Pancreas (tissue), 10 donors: ENCODE measurements around the gene FYN. TPM values are rescaled to one million over a fixed set of nuclear protein-coding genes. Genes with fewer than 3 reads are reported as not detected.

Experiments
- ATAC-seq, 4 donors: fragments of 200-7000 bp; cut with Tn5 transposase; one replicate each; pipeline versions ENCODE4 v1.8.0 to v1.9.1; 2020; ENCODE audit warnings: mild to moderate bottlenecking in 4 of 4, moderate library complexity in 4 of 4
- DNase-seq, 6 donors: peaks; one replicate each; pipeline ENCODE4 v3.0.0-alpha.2; 2020
- FAIRE-seq: peaks from 2 replicates; lab custom pipeline; 2012; peaks lifted over from hg19 to GRCh38; lab: Jason Lieb, UNC
- H3K27ac ChIP-seq, 4 donors: fragments of 200-600 bp; sonication (generic); 1 replicate in 3 of 4; 2 replicates in 1 of 4; pipeline versions ENCODE4 v1.5.0 to v1.8.0; 2020
- H3K27me3 ChIP-seq, 4 donors: fragments of 200-600 bp; one replicate each; pipeline ENCODE4 v1.8.0; 2021
- H3K36me3 ChIP-seq, 3 donors: fragments of 200-600 bp; sonication (generic) in 1 of 3; one replicate each; pipeline versions ENCODE4 v1.5.0 to v1.8.0; 2020 to 2021
- H3K4me1 ChIP-seq, 3 donors: fragments of 200-600 bp; one replicate each; pipeline ENCODE4 v1.8.0; 2021
- H3K4me3 ChIP-seq, 4 donors: fragments of 200-600 bp; sonication (generic) in 2 of 4; one replicate each; pipeline versions ENCODE4 v1.5.0 to v1.8.0; 2020 to 2021
- H3K9me3 ChIP-seq, 4 donors: fragments of 200-600 bp; one replicate each; pipeline ENCODE4 v1.8.0; 2021
- WGBS, 2 donors: extraction: QIAGEN DNeasy Blood & Tissue Kit; methylation state at CpG; one replicate each; pipeline ENCODE4 v1.1.7; 2013; 5-methylcytosine and 5-hydroxymethylcytosine counted together
- intact Hi-C, 3 donors: fragments of 100-400 bp; cut with DNase I; formaldehyde crosslinking; loops; one replicate each; pipeline versions ENCODE4 v1.11.1 to v1.14.2; 2022
- polyA plus RNA-seq, 2 donors: library from polyadenylated mRNA; stranded (reverse); fragments of 200-250 nt; gene quantifications; one replicate each; pipeline ENCODE4 v1.2.3, GENCODE V29; 2013
- total RNA-seq, 6 donors: library from RNA; stranded (reverse); fragmentation: NEBNext Ultra II Directional in 4 of 6; extraction: Animal tissue kit (Norgen Biotek cat#: 25700) in 4 of 6; gene quantifications; one replicate each; pipeline versions ENCODE4 v1.2.1 to v1.2.4, GENCODE V29; 2021 to 2023
- TF ChIP-seq, protein P1 (sequence below), 4 donors: fragments of 200-600 bp; sonication (generic) in 3 of 4; IDR thresholded peaks; one replicate each; pipeline versions ENCODE4 v1.5.0 to v1.8.0; 2021; ENCODE audit warnings: antibody characterized with exemption in 4 of 4
- donor health status: healthy with polysubstance abuse.
- donor health status: DM: no; HTN: no; CAD: no; lungs with moderate emphysema.
- donor health status: DM: no; HTN: no; CAD: no.
- donor health status: control.
- donor health status: control.
- donor health status: Bipolar disorder and iron deficiency.
- donor health status: DM: yes; HTN: yes; CAD: no.
- donor health status: DM: no; HTN: no; CAD: no.
- donor health status: DM: no; HTN: no; CAD: no.
- donor health status: DM: yes; HTN: yes; CAD: no.

The FYN gene
- total and polyA plus RNA-seq, 8 donors = 6.4 to 21.7 (median 11.9) TPM

DNA sequence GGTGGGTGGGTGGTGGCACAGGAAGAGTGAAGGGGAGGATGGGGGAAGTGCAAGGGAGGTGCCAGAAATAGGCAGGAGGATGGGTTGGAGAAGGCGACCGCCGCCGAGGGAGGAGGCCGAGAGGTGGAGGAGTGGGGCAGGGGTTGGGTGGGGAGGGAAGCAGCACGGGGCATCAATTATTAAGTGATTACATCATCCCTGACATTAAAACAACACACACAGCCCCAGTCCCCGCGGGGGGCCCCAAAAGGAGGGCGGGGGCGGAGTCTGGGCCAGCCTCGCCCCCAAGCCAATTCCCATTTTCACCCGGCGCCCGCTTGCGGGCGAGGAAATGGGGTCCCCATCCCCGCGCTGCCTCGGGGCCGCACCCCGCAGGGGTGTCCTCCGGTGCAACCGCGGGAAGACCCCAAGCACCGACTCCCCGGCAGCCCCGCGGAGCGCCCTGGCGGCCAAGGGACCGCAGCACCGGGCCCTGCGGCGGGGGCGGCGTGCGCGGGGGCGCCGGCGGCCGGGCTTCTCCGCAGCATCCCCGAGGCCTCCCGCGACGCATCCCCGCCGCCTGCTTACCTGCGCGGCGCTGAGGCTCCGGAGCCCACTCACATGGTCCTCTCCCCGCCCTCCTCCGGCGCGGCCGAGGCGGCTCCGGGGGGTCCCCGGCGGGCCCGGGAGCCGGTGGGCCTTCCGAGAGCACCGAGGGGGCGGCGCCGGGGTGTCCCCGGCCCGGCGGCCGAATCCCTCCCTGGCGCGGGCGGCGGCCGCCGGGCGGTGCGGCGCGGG is 663 bp downstream of the FYN start:
- TF ChIP-seq, protein P1, sequence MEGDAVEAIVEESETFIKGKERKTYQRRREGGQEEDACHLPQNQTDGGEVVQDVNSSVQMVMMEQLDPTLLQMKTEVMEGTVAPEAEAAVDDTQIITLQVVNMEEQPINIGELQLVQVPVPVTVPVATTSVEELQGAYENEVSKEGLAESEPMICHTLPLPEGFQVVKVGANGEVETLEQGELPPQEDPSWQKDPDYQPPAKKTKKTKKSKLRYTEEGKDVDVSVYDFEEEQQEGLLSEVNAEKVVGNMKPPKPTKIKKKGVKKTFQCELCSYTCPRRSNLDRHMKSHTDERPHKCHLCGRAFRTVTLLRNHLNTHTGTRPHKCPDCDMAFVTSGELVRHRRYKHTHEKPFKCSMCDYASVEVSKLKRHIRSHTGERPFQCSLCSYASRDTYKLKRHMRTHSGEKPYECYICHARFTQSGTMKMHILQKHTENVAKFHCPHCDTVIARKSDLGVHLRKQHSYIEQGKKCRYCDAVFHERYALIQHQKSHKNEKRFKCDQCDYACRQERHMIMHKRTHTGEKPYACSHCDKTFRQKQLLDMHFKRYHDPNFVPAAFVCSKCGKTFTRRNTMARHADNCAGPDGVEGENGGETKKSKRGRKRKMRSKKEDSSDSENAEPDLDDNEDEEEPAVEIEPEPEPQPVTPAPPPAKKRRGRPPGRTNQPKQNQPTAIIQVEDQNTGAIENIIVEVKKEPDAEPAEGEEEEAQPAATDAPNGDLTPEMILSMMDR (IDR thresholded peaks at IDR 0.05) = no peak
- Histone ChIP-seq H3K4me3 (peak overlapping the region; percentile 33 to 60 (median 47)), H3K27ac (peak overlapping the region in 3 of 4 donors; percentile 52 to 56 (median 53)), H3K9me3 (peaks cover 0 to 4% (median 0%) of the 10 kb centered on the region in 4 donors), H3K36me3 (no peaks in the 10 kb centered on the region), H3K27me3 (peaks cover 0 to 15% (median 3%) of the 10 kb centered on the region in 4 donors), H3K4me1 (peaks cover 0 to 6% (median 0%) of the 10 kb centered on the region in 3 donors)
- FAIRE-seq (no peak), ATAC-seq (peak in 2 of 4 donors; percentile 3), DNase-seq (peak in 5 of 6 donors; percentile 16 to 69 (median 31))
- 0 to 3% methylated on average over 10 to 83 of the region's 83 CpGs for WGBS, 2 donors
- intact Hi-C loops = no loop called here

DNA sequence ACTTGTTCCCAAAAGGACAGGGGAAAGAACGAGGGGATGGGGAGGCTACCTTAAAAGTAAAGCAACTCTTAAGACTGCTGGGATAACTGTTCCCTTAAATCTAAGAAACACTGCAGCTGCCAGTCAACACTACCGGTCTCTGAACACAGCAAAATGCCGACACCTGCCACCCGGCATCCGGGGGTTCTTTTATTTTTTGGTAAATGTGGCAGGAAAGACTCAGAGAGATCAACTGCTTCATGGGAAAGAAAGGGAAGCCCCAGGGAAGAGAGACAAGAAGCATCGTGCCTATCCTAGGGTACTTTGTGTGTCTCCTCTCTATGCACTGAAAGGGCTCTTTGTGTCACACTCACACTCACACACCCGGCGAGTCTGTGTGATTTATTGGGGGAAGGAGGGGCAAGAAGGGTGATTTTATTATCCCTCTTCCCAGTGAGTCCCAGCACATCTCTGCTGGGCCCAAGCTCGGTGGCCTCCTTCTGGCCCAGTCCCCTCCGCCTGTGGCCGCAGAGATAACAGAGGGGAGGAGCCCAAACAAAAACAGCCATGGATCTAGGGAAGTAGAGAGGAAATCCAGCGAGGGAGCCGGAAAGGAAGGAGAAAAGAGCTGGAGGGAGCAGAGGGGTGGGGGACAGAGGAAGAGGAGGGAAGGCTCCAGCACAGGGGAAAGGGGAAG is 1.4 kb downstream of the FYN start:
- TF ChIP-seq, protein P1 (IDR thresholded peaks at IDR 0.05) = no peak
- Histone ChIP-seq H3K9me3 (peaks cover 0 to 4% (median 0%) of the 10 kb centered on the region in 4 donors), H3K27me3 (peaks cover 0 to 10% (median 2%) of the 10 kb centered on the region in 4 donors), H3K4me1 (peaks cover 0 to 6% (median 0%) of the 10 kb centered on the region in 3 donors), H3K27ac (peak overlapping the region in 2 of 4 donors; percentile 52 to 53), H3K4me3 (peak overlapping the region in 2 of 4 donors; percentile 46 to 60), H3K36me3 (no peaks in the 10 kb centered on the region)
- intact Hi-C loops = no loop called here
- DNase-seq (no peak), ATAC-seq (peak in 2 of 4 donors; percentile 3 to 9), FAIRE-seq (no peak)
- 10% methylated on average over 13 of the region's 13 CpGs for WGBS, 2 donors

DNA sequence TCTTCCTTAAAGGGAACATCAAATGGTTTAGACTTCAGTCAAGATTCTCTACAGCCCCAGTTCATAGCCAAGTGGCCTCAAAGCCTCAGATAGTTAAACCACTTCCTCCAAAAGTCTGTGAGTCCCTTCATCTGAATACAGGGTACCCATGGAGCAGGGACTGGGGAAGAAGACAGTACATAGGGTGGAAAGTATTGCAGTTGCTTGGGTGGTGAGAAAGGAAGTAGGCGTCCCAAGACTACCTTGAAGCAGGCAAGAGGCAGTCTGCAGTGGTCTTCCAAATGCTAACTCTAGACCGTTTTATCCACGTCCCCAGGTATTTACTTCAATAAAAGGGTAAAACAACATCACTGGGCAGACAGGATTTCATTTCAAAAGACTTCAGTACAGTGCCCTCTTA is 2.0 kb downstream of the FYN start:
- intact Hi-C loops = no loop called here
- Histone ChIP-seq H3K9me3 (peaks cover 0 to 4% (median 0%) of the 10 kb centered on the region in 4 donors), H3K27me3 (peaks cover 0 to 4% (median 0%) of the 10 kb centered on the region in 4 donors), H3K4me1 (peaks cover 0 to 6% (median 0%) of the 10 kb centered on the region in 3 donors), H3K36me3 (no peaks in the 10 kb centered on the region), H3K4me3 (peak overlapping the region in 2 of 4 donors; percentile 46 to 60), H3K27ac (peak overlapping the region in 2 of 4 donors; percentile 17 to 52)
- 42 to 54% methylated on average over 3 of the region's 3 CpGs for WGBS, 2 donors
- TF ChIP-seq, protein P1 (IDR thresholded peaks at IDR 0.05) = no peak
- FAIRE-seq = no peak
- DNase-seq = no peak
- ATAC-seq = no peak

- H3K4me3 ChIP-seq = peak overlapping the region in 1 of 4 donors; percentile 14
- intact Hi-C loops = no loop called here
- H3K4me1 ChIP-seq = peaks cover 0 to 6% (median 0%) of the 10 kb centered on the region in 3 donors
- FAIRE-seq = no peak
- H3K9me3 ChIP-seq = peaks cover 0 to 4% (median 0%) of the 10 kb centered on the region in 4 donors
- H3K27ac ChIP-seq = peak overlapping the region in 1 of 4 donors; percentile 17
- ATAC-seq = no peak
- H3K27me3 ChIP-seq = peaks cover 0 to 3% (median 0%) of the 10 kb centered on the region in 4 donors
- DNase-seq = no peak
- TF ChIP-seq, protein P1 (IDR thresholded peaks at IDR 0.05) = no peak
- no peaks in the 10 kb centered on the region for H3K36me3 ChIP-seq
- 5 to 12% methylated on average over 4 of the region's 4 CpGs for WGBS, 2 donors
Observed at GRCh38 chr6:111870742-111871064, 2.5 kb downstream of the FYN start.
